ENCODE results near the gene EFHC1.

EFHC1 gene

GRCh38 chr6:52482903-52483670 lies 62.9 kb downstream of the EFHC1 start:
- Histone ChIP-seq H3F3A (ENCODE audit: low read depth) (0 out of 2 replicates have a peak, but pooled peaks cover 4% of the 10 kb centered on the region), H3K4me2 (ENCODE audit: low read depth, low read length, poor library complexity, severe bottlenecking) (peak overlapping the region; percentile 32), H3K36me3 (ENCODE audit: insufficient read depth, low read length) (no peaks in the 10 kb centered on the region), H3K9me3 (ENCODE audit: insufficient read depth, low read depth, low read length) (no peaks in the 10 kb centered on the region), H3K4me1 (ENCODE audit: insufficient read depth, low read length, poor library complexity, severe bottlenecking) (peaks cover 17% of the 10 kb centered on the region), H3K79me2 (ENCODE audit: insufficient read depth, low read length) (no peaks in the 10 kb centered on the region), H3K4me3 (ENCODE audit: low read length, poor library complexity, severe bottlenecking) (no peak overlapping the region), H3K27me3 (ENCODE audit: insufficient read depth, low read length, poor library complexity, severe bottlenecking) (no peaks in the 10 kb centered on the region), H2AFZ (ENCODE audit: low read length) (0 out of 2 replicates have a peak overlapping the region, but pooled peaks have one; percentile 22), H3K9ac (ENCODE audit: low read depth, low read length, poor library complexity, severe bottlenecking) (peak overlapping the region; percentile 15), H4K20me1 (ENCODE audit: insufficient read depth, low read length, poor library complexity, severe bottlenecking) (no peaks in the 10 kb centered on the region), H3K9me2 (replicated peaks; ENCODE audit: low read depth, low read length) (no peaks in the 10 kb centered on the region)
- TF ChIP-seq, protein P1, sequence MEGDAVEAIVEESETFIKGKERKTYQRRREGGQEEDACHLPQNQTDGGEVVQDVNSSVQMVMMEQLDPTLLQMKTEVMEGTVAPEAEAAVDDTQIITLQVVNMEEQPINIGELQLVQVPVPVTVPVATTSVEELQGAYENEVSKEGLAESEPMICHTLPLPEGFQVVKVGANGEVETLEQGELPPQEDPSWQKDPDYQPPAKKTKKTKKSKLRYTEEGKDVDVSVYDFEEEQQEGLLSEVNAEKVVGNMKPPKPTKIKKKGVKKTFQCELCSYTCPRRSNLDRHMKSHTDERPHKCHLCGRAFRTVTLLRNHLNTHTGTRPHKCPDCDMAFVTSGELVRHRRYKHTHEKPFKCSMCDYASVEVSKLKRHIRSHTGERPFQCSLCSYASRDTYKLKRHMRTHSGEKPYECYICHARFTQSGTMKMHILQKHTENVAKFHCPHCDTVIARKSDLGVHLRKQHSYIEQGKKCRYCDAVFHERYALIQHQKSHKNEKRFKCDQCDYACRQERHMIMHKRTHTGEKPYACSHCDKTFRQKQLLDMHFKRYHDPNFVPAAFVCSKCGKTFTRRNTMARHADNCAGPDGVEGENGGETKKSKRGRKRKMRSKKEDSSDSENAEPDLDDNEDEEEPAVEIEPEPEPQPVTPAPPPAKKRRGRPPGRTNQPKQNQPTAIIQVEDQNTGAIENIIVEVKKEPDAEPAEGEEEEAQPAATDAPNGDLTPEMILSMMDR (conservative IDR thresholded peaks at IDR 0.05; ENCODE audit: low read length) = no peak
- no peak for TF ChIP-seq EZH2phosphoT487 (IDR thresholded peaks at IDR 0.05; ENCODE audit: borderline replicate concordance)

DNA sequence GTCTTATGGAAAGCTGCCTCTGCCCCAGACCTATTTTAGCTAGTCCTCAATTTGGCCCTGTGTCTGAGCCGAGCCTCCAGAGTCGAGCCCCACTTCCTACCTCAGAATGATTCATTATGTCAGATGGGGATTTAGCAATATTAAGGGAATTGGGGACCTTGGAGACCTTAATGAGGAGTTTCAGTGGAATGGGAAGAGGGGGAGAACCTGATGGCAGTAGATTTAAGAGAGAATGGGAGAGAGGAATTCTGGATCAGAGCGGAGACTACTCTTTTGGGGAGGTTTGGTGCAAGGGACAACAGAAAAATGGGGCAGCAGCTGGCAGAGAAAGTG lies 63.5 kb downstream of the EFHC1 start:
- H3K9me2 ChIP-seq (replicated peaks; ENCODE audit: low read depth, low read length) = no peaks in the 10 kb centered on the region

DNA sequence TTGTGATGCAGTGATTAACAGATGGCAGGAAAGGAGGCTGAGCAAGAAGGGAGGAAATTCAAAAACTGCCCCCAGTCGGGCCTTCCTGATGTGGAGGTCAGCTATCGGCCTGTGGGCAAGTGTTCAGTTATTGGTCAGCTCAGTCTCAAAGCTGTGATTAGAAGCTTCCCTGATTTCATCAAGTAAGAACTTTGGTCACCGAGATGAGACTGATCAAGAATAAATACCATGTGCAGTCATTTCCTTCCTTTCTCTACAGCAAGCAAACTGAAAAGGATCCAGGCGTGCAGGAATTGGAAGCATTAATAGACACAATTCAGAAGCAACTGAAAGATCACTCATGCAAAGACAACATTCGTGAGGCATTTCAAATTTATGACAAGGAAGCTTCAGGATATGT lies 69.7 kb downstream of the EFHC1 start:
- no peaks in the 10 kb centered on the region for H4K20me1 ChIP-seq (ENCODE audit: insufficient read depth, low read length, poor library complexity, severe bottlenecking)
- H3K4me2 ChIP-seq (ENCODE audit: low read depth, low read length, poor library complexity, severe bottlenecking) = peak overlapping the region; percentile 38
- no peaks in the 10 kb centered on the region for H3K9me3 ChIP-seq (ENCODE audit: insufficient read depth, low read depth, low read length)
- H3K9ac ChIP-seq (ENCODE audit: low read depth, low read length, poor library complexity, severe bottlenecking) = no peak overlapping the region
- H3F3A ChIP-seq (ENCODE audit: low read depth) = no peaks in the 10 kb centered on the region
- no peaks in the 10 kb centered on the region for H3K79me2 ChIP-seq (ENCODE audit: insufficient read depth, low read length)
- no peak for TF ChIP-seq EZH2phosphoT487 (IDR thresholded peaks at IDR 0.05; ENCODE audit: borderline replicate concordance)
- TF ChIP-seq, protein P1 (conservative IDR thresholded peaks at IDR 0.05; ENCODE audit: low read length) = no peak
- H3K9me2 ChIP-seq (replicated peaks; ENCODE audit: low read depth, low read length) = no peaks in the 10 kb centered on the region
- no peak overlapping the region for H2AFZ ChIP-seq (ENCODE audit: low read length)
- no peak overlapping the region for H3K4me3 ChIP-seq (ENCODE audit: low read length, poor library complexity, severe bottlenecking)
- H3K27me3 ChIP-seq (ENCODE audit: insufficient read depth, low read length, poor library complexity, severe bottlenecking) = no peaks in the 10 kb centered on the region
- no peaks in the 10 kb centered on the region for H3K36me3 ChIP-seq (ENCODE audit: insufficient read depth, low read length)
- peaks cover 29% of the 10 kb centered on the region for H3K4me1 ChIP-seq (ENCODE audit: insufficient read depth, low read length, poor library complexity, severe bottlenecking)

More for the DNA sequence above, 63.5 kb downstream of the EFHC1 start:
- no peaks in the 10 kb centered on the region for H3K79me2 ChIP-seq (ENCODE audit: insufficient read depth, low read length)
- no peaks in the 10 kb centered on the region for H3K27me3 ChIP-seq (ENCODE audit: insufficient read depth, low read length, poor library complexity, severe bottlenecking)
- no peak overlapping the region for H3K4me2 ChIP-seq (ENCODE audit: low read depth, low read length, poor library complexity, severe bottlenecking)
- no peak overlapping the region for H3K9ac ChIP-seq (ENCODE audit: low read depth, low read length, poor library complexity, severe bottlenecking)
- H3K9me3 ChIP-seq (ENCODE audit: insufficient read depth, low read depth, low read length) = no peaks in the 10 kb centered on the region
- H3K36me3 ChIP-seq (ENCODE audit: insufficient read depth, low read length) = no peaks in the 10 kb centered on the region
- no peak overlapping the region for H3K4me3 ChIP-seq (ENCODE audit: low read length, poor library complexity, severe bottlenecking)
- H4K20me1 ChIP-seq (ENCODE audit: insufficient read depth, low read length, poor library complexity, severe bottlenecking) = no peaks in the 10 kb centered on the region
- TF ChIP-seq EZH2phosphoT487 (IDR thresholded peaks at IDR 0.05; ENCODE audit: borderline replicate concordance) = no peak
- TF ChIP-seq, protein P1 (conservative IDR thresholded peaks at IDR 0.05; ENCODE audit: low read length) = no peak
- H3K4me1 ChIP-seq (ENCODE audit: insufficient read depth, low read length, poor library complexity, severe bottlenecking) = peaks cover 17% of the 10 kb centered on the region
- H2AFZ ChIP-seq (ENCODE audit: low read length) = no peak overlapping the region
- 0 out of 2 replicates have a peak, but pooled peaks cover 4% of the 10 kb centered on the region for H3F3A ChIP-seq (ENCODE audit: low read depth)

Measured in Loucy (cell line).